IMR-90 (cell line): ENCODE measurements around the gene KCNK3. TPM values are rescaled to one million over a fixed set of nuclear protein-coding genes. Genes with fewer than 3 reads are reported as not detected.

ENCODE experiments used
- ATAC-seq: fragments of 200-7000 bp; cut with Tn5 transposase; 2 replicates; pipeline ENCODE4 v1.9.1; 2020; ENCODE audit warnings: low read depth, mild to moderate bottlenecking, moderate library complexity
- BruUV-seq: library from RNA; stranded (reverse); fragments of 400-500 nt; replicated peaks from 2 replicates; lab custom pipeline; 2021; lab: Mats Ljungman, UMichigan
- CTCF ChIA-PET: fragments of 300-600 bp; formaldehyde crosslinking; extraction: SDS; loops from one replicate; lab custom pipeline; 2021; ENCODE audit warnings: antibody characterized with exemption; lab: Yijun Ruan, JAX
- POLR2A ChIA-PET: fragments of 300-600 bp; sonication (Branson Sonifier 250); formaldehyde crosslinking; loops from one replicate; lab custom pipeline; 2022; ENCODE audit warnings: antibody characterized with exemption; ENCODE audit not compliant: unreplicated experiment; lab: Charles Lee
- DNase-seq: peaks from one replicate; pipeline ENCODE4 v3.0.0; 2013
- H2AFZ ChIP-seq: replicated peaks from 2 replicates; pipeline ENCODE3; 2013; ENCODE audit warnings: low read length, mild to moderate bottlenecking; ENCODE audit not compliant: poor library complexity
- H2AK5ac ChIP-seq: 2 replicates; pipeline ENCODE4 v1.6.1; 2013; ENCODE audit warnings: low read depth, low read length, inconsistent platforms
- H2AK9ac ChIP-seq: replicated peaks from 2 replicates; pipeline ENCODE3; 2013; ENCODE audit warnings: mild to moderate bottlenecking, low read depth, low read length, moderate library complexity; ENCODE audit not compliant: poor library complexity
- H2BK120ac ChIP-seq: 2 replicates; pipeline ENCODE4 v1.6.1; 2013; ENCODE audit warnings: low read depth, low read length, inconsistent platforms
- H2BK15ac ChIP-seq: 3 replicates; pipeline ENCODE4 v1.6.1; 2013; ENCODE audit warnings: low read depth, low read length, inconsistent platforms
- H2BK20ac ChIP-seq: 2 replicates; pipeline ENCODE4 v1.6.1; 2013; ENCODE audit warnings: low read depth, mild to moderate bottlenecking, inconsistent platforms, low read length, moderate library complexity
- H2BK5ac ChIP-seq: 2 replicates; pipeline ENCODE4 v1.6.1; 2013; ENCODE audit warnings: mild to moderate bottlenecking, low read depth, low read length, inconsistent platforms; ENCODE audit not compliant: poor library complexity, severe bottlenecking
- H3K14ac ChIP-seq: replicated peaks from 2 replicates; pipeline ENCODE4 v1.6.1; 2013; ENCODE audit warnings: low read depth, low read length, inconsistent platforms
- H3K18ac ChIP-seq: 2 replicates; pipeline ENCODE4 v1.6.1; 2013; ENCODE audit warnings: low read depth, low read length, control low read depth
- H3K23ac ChIP-seq: 2 replicates; pipeline ENCODE4 v1.6.1; 2013; ENCODE audit warnings: low read depth, low read length, inconsistent platforms
- H3K27ac ChIP-seq: 2 replicates; pipeline ENCODE4 v1.5.1; 2013; ENCODE audit warnings: mild to moderate bottlenecking, control low read depth, low read length; ENCODE audit not compliant: insufficient read depth
- H3K27me3 ChIP-seq: 2 replicates; pipeline ENCODE4 v1.6.1; 2013; ENCODE audit warnings: low read length; ENCODE audit not compliant: control insufficient read depth, insufficient read depth
- H3K36me3 ChIP-seq: 2 replicates; pipeline ENCODE4 v1.6.1; 2013; ENCODE audit warnings: low read length, mixed read lengths; ENCODE audit not compliant: control insufficient read depth, insufficient read depth
- H3K4ac ChIP-seq: 2 replicates; pipeline ENCODE4 v1.6.1; 2013; ENCODE audit warnings: low read depth, low read length, inconsistent platforms
- H3K4me1 ChIP-seq: 2 replicates; pipeline ENCODE4 v1.6.1; 2013; ENCODE audit warnings: low read length, mixed read lengths; ENCODE audit not compliant: control insufficient read depth, insufficient read depth
- H3K4me2 ChIP-seq: 2 replicates; pipeline ENCODE4 v1.6.1; 2013; ENCODE audit warnings: low read depth, mild to moderate bottlenecking, control low read depth, low read length, moderate library complexity
- H3K4me3 ChIP-seq: 2 replicates; pipeline ENCODE4 v1.5.1; 2013; ENCODE audit warnings: low read depth, mild to moderate bottlenecking, control low read depth, low read length, moderate library complexity; ENCODE audit not compliant: insufficient read depth
- H3K56ac ChIP-seq: 2 replicates; pipeline ENCODE4 v1.6.1; 2013; ENCODE audit warnings: low read length, inconsistent platforms; ENCODE audit not compliant: insufficient read depth; ENCODE audit errors: extremely low read depth
- H3K79me1 ChIP-seq, 2 experiments: 2 replicates each; pipeline ENCODE4 v1.6.1; 2013; ENCODE audit warnings: low read length in 2 of 2, inconsistent platforms in 1 of 2, low read depth in 1 of 2
- H3K9ac ChIP-seq: 2 replicates; pipeline ENCODE4 v1.6.1; 2013; ENCODE audit warnings: low read depth, low read length, control low read depth
- H3K9me1 ChIP-seq: 2 replicates; pipeline ENCODE4 v1.6.1; 2013; ENCODE audit warnings: low read length, inconsistent platforms; ENCODE audit not compliant: insufficient read depth
- H3K9me3 ChIP-seq: 2 replicates; pipeline ENCODE4 v1.6.1; 2013; ENCODE audit warnings: low read length; ENCODE audit not compliant: control insufficient read depth, insufficient read depth
- H4K20me1 ChIP-seq: 2 replicates; pipeline ENCODE4 v1.6.1; 2013; ENCODE audit warnings: low read length, inconsistent platforms; ENCODE audit not compliant: insufficient read depth
- H4K5ac ChIP-seq: 2 replicates; pipeline ENCODE4 v1.6.1; 2013; ENCODE audit warnings: mild to moderate bottlenecking, low read depth, low read length, control low read depth
- H4K8ac ChIP-seq, 2 experiments: 2 replicates each; pipeline ENCODE4 v1.6.1; 2013; ENCODE audit warnings: low read depth in 2 of 2, low read length in 2 of 2, control low read depth in 1 of 2, inconsistent platforms in 1 of 2
- H4K91ac ChIP-seq: 2 replicates; pipeline ENCODE4 v1.6.1; 2013; ENCODE audit warnings: low read depth, low read length, inconsistent platforms; ENCODE audit not compliant: insufficient read depth
- BHLHE40 ChIP-seq: fragments of 150-350 bp; IDR thresholded peaks from 2 replicates; pipeline ENCODE4 v1.6.1; 2016; ENCODE audit warnings: mild to moderate bottlenecking, low read depth, low read length
- CEBPB ChIP-seq: IDR thresholded peaks from 2 replicates; pipeline ENCODE4 v1.6.1; 2012; ENCODE audit warnings: low read depth, low read length, improper control_type of control experiment
- CHD1 ChIP-seq: IDR thresholded peaks from 2 replicates; pipeline ENCODE4 v1.6.1; 2012; ENCODE audit warnings: low read depth, low read length, improper control_type of control experiment
- FOS ChIP-seq: fragments of 150-350 bp; IDR thresholded peaks from 2 replicates; pipeline ENCODE4 v1.6.1; 2016; ENCODE audit warnings: low read depth, low read length
- MAFK ChIP-seq: IDR thresholded peaks from 2 replicates; pipeline ENCODE4 v1.6.1; 2012; ENCODE audit warnings: low read depth, low read length, improper control_type of control experiment
- MAZ ChIP-seq: IDR thresholded peaks from 2 replicates; pipeline ENCODE4 v1.6.1; 2012; ENCODE audit warnings: low read depth, mild to moderate bottlenecking, low read length, improper control_type of control experiment, moderate library complexity, borderline replicate concordance
- MXI1 ChIP-seq: IDR thresholded peaks from 2 replicates; pipeline ENCODE4 v1.6.1; 2012; ENCODE audit warnings: low read depth, mild to moderate bottlenecking, low read length, moderate library complexity, borderline replicate concordance
- POLR2A ChIP-seq: IDR thresholded peaks from 2 replicates; pipeline ENCODE4 v1.6.1; 2012; ENCODE audit warnings: mild to moderate bottlenecking, low read depth, low read length
- RAD21 ChIP-seq: IDR thresholded peaks from 2 replicates; pipeline ENCODE4 v1.6.1; 2012; ENCODE audit warnings: low read length, improper control_type of control experiment
- RCOR1 ChIP-seq: IDR thresholded peaks from 2 replicates; pipeline ENCODE4 v1.6.1; 2012; ENCODE audit warnings: mild to moderate bottlenecking, low read length, improper control_type of control experiment; ENCODE audit not compliant: insufficient replicate concordance
- RFX5 ChIP-seq: IDR thresholded peaks from 2 replicates; pipeline ENCODE4 v1.8.0; 2012; ENCODE audit warnings: low read depth, mild to moderate bottlenecking, low read length, moderate library complexity
- SMC3 ChIP-seq: fragments of 150-350 bp; IDR thresholded peaks from 2 replicates; pipeline ENCODE4 v1.6.1; 2016; ENCODE audit warnings: low read depth, mild to moderate bottlenecking, antibody characterized with exemption, low read length, moderate library complexity
- WGBS, 2 experiments: methylation state at CpG; one replicate each; pipeline versions ENCODE4 v1.1.5 to v1.1.7; 2013; ENCODE audit warnings: missing lambda C conversion rate in 2 of 2; ENCODE audit not compliant: insufficient read length in 1 of 2; ENCODE audit errors: extremely low coverage in 2 of 2; 5-methylcytosine and 5-hydroxymethylcytosine counted together
- dilution Hi-C: fragments of 300-500 bp; cut with HindIII; formaldehyde crosslinking; loops from one replicate; pipeline ENCODE4 v1.14.3; 2018; ENCODE audit warnings: low sequenced_read_pairs; ENCODE audit not compliant: unreplicated experiment
- in situ Hi-C: fragments of 300-500 bp; cut with MboI; formaldehyde crosslinking; loops from 3 replicates; pipeline ENCODE4 v1.14.3; 2019; ENCODE audit warnings: low sequenced_read_pairs, inconsistent platforms, mixed read lengths
- intact Hi-C: fragments of 100-400 bp; cut with micrococcal nuclease; formaldehyde crosslinking; loops from 2 replicates; pipeline ENCODE4 v1.10.0; 2022
- polyA plus RNA-seq, 3 experiments: library from polyadenylated mRNA; depleted of rRNA; stranded (reverse); fragments of >200 nt; gene quantifications; 2 replicates each; pipeline ENCODE4 v1.2.3, GENCODE V29; 2012; ENCODE audit warnings: low replicate concordance in 1 of 3
- total RNA-seq: library from RNA; depleted of rRNA; stranded (reverse); fragments of >200 nt; gene quantifications from 2 replicates; pipeline ENCODE4 v1.2.3, GENCODE V29; 2012
- TF ChIP-seq, protein P1 (sequence below): fragments of 150-350 bp; IDR thresholded peaks from 2 replicates; pipeline ENCODE4 v1.6.1; 2017; ENCODE audit warnings: mild to moderate bottlenecking, antibody characterized with exemption, low read length, low read depth
- TF ChIP-seq, protein P2 (sequence below): fragments of 150-350 bp; IDR thresholded peaks from 2 replicates; pipeline ENCODE4 v1.6.1; 2016; ENCODE audit warnings: low read depth, mild to moderate bottlenecking, low read length, moderate library complexity, borderline replicate concordance

Gene KCNK3
- total and polyA plus RNA-seq, 2 of the 4 experiments (the other 2 are of a cell fraction), result under 0.01 to 0.03 TPM

DNA sequence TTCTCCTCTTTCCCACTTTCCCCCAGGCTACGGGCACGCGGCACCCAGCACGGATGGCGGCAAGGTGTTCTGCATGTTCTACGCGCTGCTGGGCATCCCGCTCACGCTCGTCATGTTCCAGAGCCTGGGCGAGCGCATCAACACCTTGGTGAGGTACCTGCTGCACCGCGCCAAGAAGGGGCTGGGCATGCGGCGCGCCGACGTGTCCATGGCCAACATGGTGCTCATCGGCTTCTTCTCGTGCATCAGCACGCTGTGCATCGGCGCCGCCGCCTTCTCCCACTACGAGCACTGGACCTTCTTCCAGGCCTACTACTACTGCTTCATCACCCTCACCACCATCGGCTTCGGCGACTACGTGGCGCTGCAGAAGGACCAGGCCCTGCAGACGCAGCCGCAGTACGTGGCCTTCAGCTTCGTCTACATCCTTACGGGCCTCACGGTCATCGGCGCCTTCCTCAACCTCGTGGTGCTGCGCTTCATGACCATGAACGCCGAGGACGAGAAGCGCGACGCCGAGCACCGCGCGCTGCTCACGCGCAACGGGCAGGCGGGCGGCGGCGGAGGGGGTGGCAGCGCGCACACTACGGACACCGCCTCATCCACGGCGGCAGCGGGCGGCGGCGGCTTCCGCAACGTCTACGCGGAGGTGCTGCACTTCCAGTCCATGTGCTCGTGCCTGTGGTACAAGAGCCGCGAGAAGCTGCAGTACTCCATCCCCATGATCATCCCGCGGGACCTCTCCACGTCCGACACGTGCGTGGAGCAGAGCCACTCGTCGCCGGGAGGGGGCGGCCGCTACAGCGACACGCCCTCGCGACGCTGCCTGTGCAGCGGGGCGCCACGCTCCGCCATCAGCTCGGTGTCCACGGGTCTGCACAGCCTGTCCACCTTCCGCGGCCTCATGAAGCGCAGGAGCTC lies 35.4 kb downstream of the KCNK3 start:
- intact Hi-C loops (no loop called here), in situ Hi-C loops (no loop called here), dilution Hi-C loops (no loop called here)
- no peak for ATAC-seq
- Histone ChIP-seq H2AK9ac (peak overlapping the region; percentile 59), H3K9me3 (no peaks in the 10 kb centered on the region), H3K79me1 (no peaks in the 10 kb centered on the region), H3K27me3 (peaks cover 22% of the 10 kb centered on the region; the same call in 1 of the 2 replicates), H2BK5ac (no peak overlapping the region), H4K91ac (no peak overlapping the region), H4K8ac (no peak overlapping the region), H3K27ac (no peak overlapping the region), H2AK5ac (no peak overlapping the region), H3K9ac (no peak overlapping the region), H3K18ac (no peak overlapping the region), H3K4me1 (peaks cover 10% of the 10 kb centered on the region), H2BK15ac (no peak overlapping the region), H2AFZ (no peak overlapping the region), H3K4ac (no peak overlapping the region), H3K56ac (no peak overlapping the region), H2BK120ac (no peak overlapping the region), H3K36me3 (no peaks in the 10 kb centered on the region), H3K4me3 (no peak overlapping the region), H3K9me1 (peaks cover 14% of the 10 kb centered on the region), H3K23ac (no peak overlapping the region), H4K20me1 (no peaks in the 10 kb centered on the region), H4K5ac (no peak overlapping the region), H3K14ac (no peak overlapping the region), H2BK20ac (no peak overlapping the region), H3K4me2 (no peak overlapping the region)
- no peak for DNase-seq
- BruUV-seq, result no TSS peak
- TF ChIP-seq BHLHE40 (no peak), RAD21 (no peak), MAFK (no peak), RCOR1 (no peak), MAZ (no peak), CEBPB (no peak), MXI1 (no peak), FOS (no peak), CHD1 (no peak), POLR2A (no peak), SMC3 (no peak), RFX5 (no peak)
- TF ChIP-seq, protein P1, sequence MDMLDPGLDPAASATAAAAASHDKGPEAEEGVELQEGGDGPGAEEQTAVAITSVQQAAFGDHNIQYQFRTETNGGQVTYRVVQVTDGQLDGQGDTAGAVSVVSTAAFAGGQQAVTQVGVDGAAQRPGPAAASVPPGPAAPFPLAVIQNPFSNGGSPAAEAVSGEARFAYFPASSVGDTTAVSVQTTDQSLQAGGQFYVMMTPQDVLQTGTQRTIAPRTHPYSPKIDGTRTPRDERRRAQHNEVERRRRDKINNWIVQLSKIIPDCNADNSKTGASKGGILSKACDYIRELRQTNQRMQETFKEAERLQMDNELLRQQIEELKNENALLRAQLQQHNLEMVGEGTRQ, result no peak
- TF ChIP-seq, protein P2, sequence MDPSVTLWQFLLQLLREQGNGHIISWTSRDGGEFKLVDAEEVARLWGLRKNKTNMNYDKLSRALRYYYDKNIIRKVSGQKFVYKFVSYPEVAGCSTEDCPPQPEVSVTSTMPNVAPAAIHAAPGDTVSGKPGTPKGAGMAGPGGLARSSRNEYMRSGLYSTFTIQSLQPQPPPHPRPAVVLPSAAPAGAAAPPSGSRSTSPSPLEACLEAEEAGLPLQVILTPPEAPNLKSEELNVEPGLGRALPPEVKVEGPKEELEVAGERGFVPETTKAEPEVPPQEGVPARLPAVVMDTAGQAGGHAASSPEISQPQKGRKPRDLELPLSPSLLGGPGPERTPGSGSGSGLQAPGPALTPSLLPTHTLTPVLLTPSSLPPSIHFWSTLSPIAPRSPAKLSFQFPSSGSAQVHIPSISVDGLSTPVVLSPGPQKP, result no peak
- WGBS, 2 experiments, result 86% methylated on average over 65 of the region's 101 CpGs; no CpG with 5 or more reads in 1 of the 2 experiments
- POLR2A ChIA-PET, result no interaction called here
- CTCF ChIA-PET, result no interaction called here
